IPS DF 4.7 (cell line): ENCODE results near the gene TPM2.

Experiments
- DNase-seq: peaks from one replicate; pipeline ENCODE4 v3.0.0-alpha.2; 2013; ENCODE audit warnings: low spot score; ENCODE audit errors: extremely low read depth

Gene TPM2

DNA sequence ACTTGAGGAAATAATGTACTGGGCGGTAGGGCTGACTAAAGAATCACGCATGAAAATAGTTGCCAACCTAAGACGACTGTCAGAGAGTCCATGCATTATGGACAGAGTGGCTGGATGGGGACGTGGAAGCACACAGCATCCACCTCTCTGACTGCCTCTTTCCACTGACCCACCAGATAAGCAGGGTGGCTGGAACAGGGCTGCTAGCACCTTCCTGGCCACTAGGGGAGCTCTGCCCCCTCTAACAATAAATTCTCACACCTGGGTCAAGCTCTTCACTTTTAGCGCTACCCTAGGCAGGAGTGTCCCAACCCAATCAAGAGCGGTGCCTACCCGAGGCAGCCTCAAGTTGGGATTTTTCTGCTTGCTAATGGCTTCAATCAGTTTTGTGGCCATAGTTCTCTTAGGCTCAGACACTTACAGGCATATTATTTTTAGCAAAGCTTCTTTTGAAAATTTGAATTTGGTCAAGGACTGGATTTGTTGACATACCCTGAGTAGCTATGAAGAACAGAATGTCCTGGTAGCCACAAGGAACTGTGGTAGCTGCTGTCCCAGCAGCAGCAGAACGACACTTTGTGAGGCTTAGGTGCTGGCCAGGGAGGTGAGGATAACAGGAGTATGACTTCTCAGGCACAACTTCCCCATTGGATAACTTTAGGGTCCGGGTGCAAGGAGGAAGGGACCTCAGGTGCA is 6.9 kb upstream of the TPM2 start:
- no peak for DNase-seq

DNA sequence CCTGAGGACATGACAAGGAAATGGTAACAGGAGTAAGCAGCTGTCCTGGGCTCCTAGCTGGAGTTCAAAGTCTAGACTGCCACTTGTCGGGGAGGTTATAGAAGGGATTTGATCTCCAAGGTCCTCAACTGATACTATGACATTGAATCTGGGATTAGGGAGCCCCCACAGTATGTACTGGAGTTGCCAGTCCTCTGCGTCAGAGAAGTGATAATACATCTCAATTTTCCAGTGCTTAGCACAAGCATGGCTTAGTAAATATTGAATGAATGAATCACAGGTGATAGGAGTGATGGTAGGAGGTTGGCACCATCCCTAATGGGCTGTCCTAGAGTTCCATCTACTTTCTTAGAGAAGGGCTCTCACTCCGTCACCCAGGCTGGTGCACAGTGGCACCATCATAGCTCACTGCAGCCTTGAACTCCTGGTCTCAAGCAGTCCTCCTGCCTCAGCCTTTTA is 6.2 kb upstream of the TPM2 start:
- no peak for DNase-seq

DNA sequence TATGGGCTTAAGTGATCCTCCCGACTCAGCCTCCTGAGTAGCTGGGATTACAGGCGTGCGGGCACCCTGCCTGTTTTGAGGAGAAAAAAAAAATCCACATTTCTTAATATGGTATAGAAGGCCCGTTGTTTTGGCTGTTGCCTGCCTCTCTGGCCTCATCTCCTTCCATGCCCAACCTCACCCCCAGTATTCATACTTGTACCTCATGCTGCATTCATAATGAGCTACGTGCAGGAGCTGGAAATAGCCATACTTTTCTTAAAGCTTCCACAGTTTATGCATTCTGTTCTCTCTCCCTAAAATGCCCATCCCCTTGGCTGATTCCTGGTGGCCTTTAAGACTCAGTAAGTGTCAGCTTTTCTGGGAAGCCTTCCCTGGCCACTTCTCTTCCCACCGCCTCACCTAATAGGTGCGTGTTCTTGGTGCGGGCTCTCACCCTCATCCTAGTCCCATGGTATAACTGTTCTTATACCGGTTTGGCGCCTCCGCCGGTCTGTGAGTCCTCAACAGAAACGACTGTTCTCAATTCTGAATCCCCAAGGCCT is 2.1 kb upstream of the TPM2 start:
- no peak for DNase-seq

DNA sequence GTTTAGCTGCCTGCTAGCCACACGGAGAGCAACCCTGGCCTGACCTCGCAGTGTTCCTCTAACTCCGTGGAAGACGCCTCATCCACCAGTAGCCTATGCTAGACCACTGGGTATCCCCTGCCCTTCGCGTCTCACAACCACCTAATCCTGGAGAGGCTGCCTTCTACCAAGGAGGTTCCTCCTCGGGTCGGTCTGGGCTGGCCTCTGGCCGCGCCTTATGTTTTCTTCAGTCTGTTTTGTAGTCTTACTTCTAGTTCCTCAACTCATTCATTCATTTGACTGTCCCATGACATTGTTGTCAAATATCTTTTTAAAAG is 1.6 kb upstream of the TPM2 start:
- no peak for DNase-seq

DNA sequence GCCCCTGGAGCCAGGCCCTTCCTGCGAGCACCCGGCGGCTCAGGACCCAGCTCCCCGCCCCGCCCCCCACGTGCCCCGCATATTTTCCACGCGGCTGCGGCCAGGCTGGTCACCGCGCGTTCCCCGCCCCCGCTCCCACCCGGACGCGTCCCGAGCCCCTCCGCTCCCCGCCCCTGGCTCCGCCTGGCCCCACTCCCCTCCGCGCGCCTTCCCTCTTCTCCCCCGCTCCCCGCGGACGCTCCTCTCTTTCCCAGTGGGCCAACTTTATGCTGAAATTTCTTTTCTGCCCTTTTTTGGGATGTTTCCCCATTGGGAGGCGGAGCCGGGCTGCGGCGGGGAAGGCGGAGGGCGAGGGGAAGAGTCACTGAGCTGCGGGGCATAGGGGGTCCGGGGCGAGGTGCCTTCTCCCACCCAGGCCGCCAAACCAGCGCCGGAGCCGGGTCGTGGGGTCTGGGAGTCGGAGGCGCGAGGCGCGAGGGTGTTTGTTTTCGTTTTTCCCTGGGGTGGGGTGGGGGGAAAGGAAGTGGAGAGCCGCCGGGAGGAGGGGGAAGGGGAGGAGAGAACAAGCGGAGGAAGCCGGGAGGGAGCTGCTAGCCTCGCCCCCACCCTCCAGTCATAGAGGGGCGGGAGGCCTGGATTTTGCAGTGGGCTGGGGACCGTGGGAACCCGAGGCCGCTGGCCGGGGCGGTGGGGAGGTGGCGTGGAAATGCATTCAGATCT is 1.0 kb upstream of the TPM2 start:
- DNase-seq = no peak

DNA sequence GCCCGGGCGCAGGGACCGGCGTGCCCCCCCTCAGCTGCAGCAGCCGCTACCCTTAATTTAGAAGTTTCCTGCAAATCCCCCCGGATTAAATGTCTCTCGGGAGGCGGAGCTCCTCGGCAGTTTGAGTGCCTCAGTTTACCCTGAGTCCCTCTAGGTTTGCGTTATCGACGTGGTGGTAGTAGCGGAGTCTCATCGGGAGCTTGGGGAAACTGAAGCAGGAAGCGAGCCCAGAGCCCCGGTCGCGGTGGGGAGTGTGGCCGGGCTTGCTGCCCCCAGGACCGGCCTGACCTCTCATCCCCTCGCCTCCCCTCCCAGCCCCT is 529 bp upstream of the TPM2 start:
- no peak for DNase-seq

DNA sequence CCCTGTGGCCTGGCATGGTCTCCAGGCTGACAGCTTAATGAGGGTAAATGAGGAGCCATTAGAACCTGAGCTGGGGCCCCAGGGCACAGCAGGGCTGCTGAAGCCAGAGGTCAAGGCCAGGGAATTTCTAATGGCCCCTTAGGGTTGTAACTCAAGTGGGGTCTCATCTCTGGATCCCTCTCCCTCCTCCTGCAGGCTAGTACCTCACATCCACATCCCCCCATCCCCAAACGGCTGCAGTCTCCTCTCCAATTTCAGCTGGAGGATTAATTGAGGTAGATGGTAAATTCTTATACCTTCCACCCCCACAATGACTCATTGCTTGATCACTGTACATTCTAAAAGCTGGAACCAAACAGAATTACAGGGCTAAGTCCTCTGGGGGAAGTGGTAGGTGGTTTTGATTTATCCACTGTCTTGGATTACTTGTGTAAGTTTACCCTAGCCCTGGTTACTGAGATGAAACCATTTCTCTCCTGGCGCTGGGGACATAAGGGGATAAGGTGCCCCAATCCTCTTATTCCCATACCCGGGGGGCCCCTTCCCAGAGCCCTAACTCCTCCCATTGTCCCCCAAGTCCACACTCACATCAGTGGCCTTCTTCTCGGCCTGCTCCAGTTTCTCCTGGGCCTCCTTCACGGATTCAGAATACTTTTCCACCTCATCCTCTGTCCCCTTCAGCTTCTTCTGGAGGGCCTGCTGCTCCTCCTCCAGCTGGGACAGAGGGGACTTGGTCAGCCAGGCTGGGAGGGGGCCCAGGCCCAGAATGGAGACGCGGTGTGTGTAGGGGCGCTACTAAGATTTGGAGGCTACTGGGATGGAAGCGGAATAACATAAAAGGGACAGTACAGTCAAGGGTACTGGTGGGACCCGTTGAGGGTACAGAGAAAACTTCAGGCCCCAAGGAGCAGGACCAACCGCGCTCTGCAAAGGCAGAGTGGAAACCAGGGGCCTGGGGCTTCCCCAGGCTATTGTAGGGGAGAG is 875 bp downstream of the TPM2 start:
- no peak for DNase-seq

DNA sequence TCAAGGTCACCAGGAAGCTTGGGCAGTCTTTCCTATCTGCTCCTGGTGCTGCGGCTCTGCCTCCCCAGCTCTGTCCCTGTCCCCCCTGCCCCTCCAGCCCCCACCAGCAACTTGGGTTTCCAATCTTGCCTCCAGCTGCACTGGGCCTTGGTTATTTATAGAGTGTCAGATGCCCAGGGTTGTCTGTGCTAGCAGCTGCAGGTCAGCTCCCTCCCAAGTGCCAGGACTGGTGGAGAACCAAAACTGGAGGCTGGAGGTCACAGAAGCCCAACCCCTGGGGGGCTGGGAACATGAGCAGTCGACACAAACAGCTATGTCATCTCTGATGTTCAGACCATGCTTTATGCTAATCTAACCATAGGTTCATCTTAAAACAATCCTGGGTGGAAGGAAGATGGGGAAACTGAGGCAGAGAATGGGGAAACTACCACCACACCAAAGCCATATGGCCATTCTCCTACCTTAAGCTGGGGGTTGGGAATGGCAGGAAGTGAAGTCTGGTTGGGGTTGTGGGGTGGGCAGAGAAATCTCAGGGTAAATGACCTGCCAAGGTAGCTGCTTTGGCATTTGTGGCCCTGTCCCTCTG is 1.7 kb downstream of the TPM2 start:
- no peak for DNase-seq

DNA sequence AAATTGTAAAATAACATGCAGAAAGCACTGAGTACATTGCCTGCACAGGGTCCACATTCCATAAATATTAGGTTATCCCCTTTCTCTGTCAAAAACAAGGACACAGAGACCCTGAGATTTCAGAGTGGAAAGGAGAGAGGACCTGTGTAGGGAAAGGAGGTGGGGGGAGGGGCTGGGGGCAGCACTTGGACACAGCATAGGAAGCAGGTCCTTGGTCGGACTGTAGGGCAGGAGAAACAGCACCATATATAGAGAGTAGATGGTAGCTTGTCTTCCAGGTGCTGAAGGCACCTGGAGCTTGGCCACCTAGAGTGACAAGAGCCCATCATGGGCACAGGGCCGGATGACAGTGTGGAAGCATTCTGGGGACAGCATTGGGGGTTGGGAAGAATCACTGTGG is 2.4 kb downstream of the TPM2 start:
- no peak for DNase-seq

DNA sequence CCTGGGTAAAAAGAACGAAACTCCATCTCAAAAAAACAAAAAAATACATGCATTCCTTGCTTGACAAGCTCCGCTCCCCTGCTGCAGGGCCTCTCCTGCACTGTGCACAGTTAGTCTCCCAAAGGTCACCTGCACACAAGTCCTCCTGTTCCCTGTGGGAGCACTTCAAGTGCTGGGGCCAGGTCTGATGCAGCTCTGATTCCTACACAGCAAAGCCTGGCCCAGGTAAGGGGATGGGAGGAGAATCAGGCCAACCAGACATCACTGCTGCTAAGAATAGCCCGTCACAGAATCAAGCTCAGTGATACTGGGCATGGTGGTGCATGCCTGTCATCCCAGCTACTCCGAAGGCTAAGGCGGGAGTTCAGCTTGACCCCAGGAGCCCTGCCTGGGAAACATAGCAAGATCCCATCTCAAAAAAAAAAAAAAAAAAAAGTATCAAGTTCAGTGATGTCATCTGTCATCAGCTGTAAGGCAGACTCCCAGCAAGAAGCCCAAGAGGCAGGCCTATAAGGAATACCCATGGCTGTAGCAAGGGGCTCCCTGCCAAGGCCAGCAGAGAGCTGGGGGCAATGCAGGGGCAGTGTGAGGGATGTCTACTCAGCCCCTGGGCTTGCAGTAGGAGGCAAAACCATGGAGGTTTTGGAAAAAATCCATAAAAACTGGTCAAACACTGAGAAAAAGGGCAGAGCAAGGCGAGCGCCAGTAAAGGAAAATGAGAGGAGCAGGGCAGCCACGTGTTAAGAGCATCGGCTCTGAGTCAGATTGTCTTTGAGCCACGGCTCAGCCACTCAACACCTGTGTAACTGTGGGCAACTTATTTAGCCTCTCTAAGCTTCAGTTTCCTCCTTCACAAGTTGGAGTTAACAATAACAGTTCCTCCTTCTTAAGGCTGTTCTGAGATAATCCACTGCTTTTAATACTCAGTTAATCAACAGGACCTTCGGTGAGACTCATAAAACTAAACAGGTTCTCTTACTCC is 3.2 kb downstream of the TPM2 start:
- no peak for DNase-seq

DNA sequence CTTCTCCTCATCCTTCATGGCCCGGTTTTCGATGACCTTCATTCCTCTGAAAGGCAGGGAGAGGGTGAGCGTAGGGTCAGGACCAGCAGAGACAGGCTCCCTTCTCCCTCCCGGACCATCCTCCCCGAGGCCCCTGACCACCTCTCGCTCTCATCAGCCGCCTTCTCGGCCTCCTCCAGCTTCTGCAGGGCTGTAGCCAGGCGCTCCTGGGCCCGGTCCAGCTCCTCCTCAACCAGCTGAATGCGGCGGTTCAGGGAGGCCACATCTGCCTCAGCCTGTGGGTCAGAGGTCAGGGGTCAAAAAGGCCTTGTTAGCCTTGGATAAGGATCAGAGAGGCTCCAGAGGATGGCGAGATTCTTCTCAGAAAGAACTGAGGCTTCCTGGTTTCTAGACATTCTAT is 4.2 kb downstream of the TPM2 start:
- DNase-seq = no peak

DNA sequence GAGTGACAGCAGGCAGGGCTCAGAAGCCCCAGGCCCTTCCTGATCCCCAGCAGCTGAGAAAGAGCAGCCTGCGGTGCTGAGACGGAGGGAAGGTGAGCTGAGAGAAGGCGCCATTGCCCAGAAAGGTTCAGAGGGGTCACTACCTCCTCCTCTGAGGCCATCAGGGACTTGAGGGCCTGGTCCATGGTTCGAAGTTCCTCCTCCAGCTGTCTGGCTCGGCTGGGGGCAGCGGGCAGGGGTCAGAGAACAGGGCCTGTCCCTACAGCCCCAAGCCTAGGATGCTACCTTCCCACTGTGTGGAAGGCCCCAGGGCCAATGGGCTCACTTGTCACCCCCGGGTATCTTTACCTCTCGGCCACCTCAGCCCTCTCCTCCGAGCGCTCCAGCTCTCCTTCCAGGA is 4.8 kb downstream of the TPM2 start:
- no peak for DNase-seq

DNA sequence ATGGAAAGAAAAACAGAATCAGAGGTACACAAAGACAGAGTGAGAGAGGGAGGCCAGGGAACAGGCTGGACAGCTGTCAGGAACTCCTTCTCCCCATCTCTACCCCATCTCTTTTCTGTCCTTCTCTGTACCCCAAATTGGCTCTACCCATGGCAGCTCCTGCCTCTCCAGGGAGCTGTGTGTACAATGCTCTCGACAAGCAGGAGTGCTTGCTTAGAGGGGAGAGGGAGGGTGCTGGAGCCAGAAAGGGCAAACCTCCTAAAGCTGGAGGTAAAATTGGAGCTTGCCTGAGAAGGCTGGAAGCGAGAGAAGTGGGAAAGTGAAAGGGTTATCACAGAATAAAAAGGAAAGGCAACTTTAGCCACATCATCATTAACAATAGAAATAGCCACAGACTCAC is 6.4 kb downstream of the TPM2 start:
- DNase-seq = no peak

DNA sequence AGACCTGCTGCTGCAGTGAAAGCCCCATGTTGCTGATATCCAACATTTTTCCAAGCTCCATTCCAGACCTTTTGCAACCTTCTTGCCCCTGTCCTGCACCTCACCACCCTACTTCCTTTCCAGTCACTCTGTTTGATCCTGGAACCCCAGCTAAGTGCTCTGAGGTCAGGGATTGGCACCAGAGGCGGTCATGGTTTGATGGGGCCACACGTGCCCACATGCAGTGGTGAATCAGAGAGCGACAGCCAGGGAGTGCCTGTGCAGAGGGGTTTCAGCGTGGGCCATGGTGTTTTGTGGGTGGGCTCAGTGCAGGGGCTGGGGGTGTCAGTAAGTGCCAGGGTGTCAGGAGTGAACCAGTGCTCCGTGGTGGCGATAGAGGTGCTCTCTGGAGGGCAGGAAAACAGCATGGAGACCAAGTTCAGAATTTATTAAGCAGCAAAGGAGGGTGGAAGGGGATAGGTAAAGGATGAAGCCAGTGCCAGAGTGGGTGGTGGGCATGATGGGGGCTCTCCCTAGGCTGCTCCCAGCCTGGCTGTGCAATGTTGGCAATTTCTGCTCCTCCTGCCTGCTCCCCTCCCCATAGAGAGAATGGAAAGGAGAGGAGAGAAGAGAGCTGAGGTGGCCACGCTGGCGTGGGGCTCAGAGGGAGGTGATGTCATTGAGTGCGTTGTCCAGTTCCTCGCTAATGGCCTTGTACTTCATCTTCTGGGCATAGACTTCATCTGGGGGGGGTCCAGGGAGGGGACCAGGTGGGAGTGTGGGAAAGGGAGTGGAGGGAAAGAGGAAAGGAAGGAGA is 7.0 kb downstream of the TPM2 start:
- no peak for DNase-seq

DNA sequence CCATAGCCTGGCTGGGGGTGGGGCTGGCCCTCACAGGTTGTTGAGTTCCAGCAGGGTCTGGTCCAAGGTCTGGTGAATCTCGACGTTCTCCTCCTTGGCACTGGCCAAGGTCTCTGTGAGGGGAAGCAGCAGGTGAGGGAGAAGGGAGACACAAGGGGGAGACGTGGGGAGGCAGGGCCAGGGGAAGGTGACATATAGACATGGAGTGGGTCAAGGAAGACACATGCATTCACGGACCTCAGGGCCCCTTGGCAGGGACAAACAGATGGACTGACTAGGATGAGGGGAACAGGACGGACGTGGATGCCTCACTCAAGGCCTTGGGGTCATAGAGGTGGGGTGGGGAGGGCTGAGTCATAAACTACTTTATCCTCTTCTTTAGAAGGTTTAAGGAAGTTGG is 7.7 kb downstream of the TPM2 start:
- no peak for DNase-seq

DNA sequence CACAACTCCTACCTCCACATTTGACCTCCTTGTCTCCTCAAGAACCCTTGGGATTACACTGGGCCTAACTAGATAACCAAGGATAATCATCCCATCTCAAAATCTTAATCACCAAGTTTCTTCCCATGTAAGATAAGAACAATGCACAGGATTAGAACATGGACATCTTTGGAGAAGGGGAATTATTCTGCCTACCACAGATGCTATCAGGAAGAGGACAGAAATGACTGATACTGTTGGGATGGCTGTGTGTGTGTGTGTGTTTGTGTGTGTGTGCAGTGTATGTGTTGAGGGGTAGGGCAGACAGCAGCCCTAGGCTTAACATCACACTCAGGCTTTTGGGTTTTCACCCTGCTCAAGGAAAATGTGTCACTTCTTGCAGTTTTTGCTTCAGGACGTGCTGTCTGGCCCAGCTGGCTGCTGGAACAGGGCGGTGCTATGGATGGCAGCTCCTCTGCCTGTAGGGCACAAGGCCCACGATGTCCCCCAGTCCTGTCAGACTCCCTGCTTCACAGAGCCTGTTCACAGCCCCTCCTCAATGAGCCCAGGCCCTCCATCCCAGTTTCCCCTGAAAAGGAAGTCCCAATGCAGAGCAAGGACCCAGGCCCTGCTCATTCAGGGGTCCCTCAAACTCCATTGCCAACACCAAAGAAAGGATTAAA is 8.3 kb downstream of the TPM2 start:
- DNase-seq = no peak

DNA sequence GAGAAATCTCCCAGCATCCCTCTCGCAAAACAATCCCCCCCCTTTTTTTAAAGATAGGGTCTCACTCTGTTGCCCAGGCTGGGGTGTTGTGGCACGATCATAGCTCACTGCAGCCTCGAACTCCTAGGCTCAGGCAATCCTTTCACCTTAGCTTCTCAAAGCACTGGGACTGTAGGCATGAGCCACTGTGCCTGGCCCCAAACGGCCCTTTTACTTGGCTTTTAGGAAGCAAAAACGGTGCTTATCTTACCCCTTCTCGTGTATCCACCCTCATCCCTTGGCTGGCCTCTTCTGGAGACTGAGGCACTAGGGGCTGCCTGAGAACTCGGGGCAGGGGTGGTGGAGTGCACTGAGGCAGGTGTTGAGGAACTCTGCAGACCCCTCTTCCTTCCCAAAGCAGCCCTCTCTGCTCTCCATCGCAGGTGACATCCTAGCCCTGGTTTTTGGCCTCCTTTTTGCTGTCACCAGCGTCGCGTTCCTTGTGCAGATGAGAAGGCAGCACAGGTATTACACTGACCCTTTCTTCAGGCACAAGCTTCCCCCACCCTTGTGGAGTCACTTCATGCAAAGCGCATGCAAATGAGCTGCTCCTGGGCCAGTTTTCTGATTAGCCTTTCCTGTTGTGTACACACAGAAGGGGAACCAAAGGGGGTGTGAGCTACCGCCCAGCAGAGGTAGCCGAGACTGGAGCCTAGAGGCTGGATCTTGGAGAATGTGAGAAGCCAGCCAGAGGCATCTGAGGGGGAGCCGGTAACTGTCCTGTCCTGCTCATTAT is 9.2 kb downstream of the TPM2 start:
- DNase-seq = no peak

DNA sequence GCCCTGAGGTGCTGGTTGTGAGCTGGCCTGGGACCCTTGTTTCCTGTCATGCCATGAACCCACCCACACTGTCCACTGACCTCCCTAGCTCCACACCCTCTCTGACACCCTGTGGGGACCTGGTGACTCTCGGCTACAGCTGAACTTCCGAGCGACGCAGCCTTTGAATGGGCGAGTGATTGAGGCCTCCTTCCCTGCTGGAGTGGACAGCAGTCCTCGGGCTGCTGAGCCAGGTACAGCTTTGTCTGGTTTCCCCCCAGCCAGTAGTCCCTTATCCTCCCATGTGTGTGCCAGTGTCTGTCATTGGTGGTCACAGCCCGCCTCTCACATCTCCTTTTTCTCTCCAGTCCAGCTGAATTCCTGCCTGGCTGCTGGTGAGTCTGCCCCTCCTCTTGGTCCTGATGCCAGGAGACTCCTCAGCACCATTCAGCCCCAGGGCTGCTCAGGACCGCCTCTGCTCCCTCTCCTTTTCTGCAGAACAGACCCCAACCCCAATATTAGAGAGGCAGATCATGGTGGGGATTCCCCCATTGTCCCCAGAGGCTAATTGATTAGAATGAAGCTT is 9.9 kb downstream of the TPM2 start:
- DNase-seq = no peak
